GM12872 (cell line): ENCODE measurements around the gene HACE1.

Source experiments
- CTCF ChIP-seq: IDR thresholded peaks from 3 replicates; pipeline ENCODE4 v1.5.1; 2011; ENCODE audit warnings: low read depth, mild to moderate bottlenecking, low read length, moderate library complexity; ENCODE audit not compliant: insufficient read depth

HACE1 gene

GRCh38 chr6:104859225-104860146 is at the start of gene HACE1:
HACE1 (minus strand) TSS chr6:104859919; CDS start chr6:104859642, 277 bp downstream.
- peak; percentile 20; the same call in 1 of the 3 replicates for TF ChIP-seq CTCF

GRCh38 chr6:104908888-104909525 is 49.3 kb upstream of the HACE1 start:
- no peak for TF ChIP-seq CTCF

GRCh38 chr6:104908031-104908887 is 48.5 kb upstream of the HACE1 start:
- TF ChIP-seq CTCF, result no peak

- peak; percentile 10; the same call in 1 of the 3 replicates for TF ChIP-seq CTCF
Observed at GRCh38 chr6:104896914-104897313, 37.2 kb upstream of the HACE1 start.

GRCh38 chr6:104888066-104888465 is 28.3 kb upstream of the HACE1 start:
- no peak for TF ChIP-seq CTCF

- no peak for TF ChIP-seq CTCF
Observed at GRCh38 chr6:104887350-104887749, 27.6 kb upstream of the HACE1 start.
